Measurements from ENCODE around the gene KCNJ18.
"Not testable (repeated sequence)": the region's sequence is repeated elsewhere in the genome, so short reads cannot be mapped to it uniquely, and the experiment has no call there.

The KCNJ18 gene

GRCh38 chr17:21701090-21701489 lies 8.8 kb downstream of the KCNJ18 start:
- no CpG with 5 or more reads among the region's 6 CpGs for WGBS (ENCODE audit: extremely low coverage, insufficient coverage, low lambda C conversion rate)
- H3K4ac ChIP-seq (ENCODE audit: low read depth, low read length), result not testable (repeated sequence)

GRCh38 chr17:21702029-21702428 lies 9.7 kb downstream of the KCNJ18 start:
- no CpG with 5 or more reads among the region's 8 CpGs for WGBS (ENCODE audit: extremely low coverage, insufficient coverage, low lambda C conversion rate)
- H3K4me1 ChIP-seq (ENCODE audit: control insufficient read depth, low read depth, low read length); H3K18ac ChIP-seq (ENCODE audit: low read length); H3K4me3 ChIP-seq (ENCODE audit: low read length); H2BK120ac ChIP-seq (ENCODE audit: low read depth, low read length); H3K36me3 ChIP-seq (ENCODE audit: control insufficient read depth, insufficient read depth, low read length); H3K4me2 ChIP-seq (ENCODE audit: low read length); H3K27me3 ChIP-seq (ENCODE audit: insufficient read depth, low read length, poor library complexity); H3K9ac ChIP-seq (ENCODE audit: low read length); H4K5ac ChIP-seq (ENCODE audit: low read length); H3K56ac ChIP-seq (ENCODE audit: low read length); H3K79me2 ChIP-seq (ENCODE audit: control insufficient read depth, insufficient read depth, low read length); H2AK5ac ChIP-seq (ENCODE audit: low read length); DNase-seq; H3K4ac ChIP-seq (ENCODE audit: low read depth, low read length); H2BK5ac ChIP-seq (ENCODE audit: low read length); H3K23ac ChIP-seq (ENCODE audit: low read length); H3K79me1 ChIP-seq (ENCODE audit: low read length); H3K27ac ChIP-seq (ENCODE audit: low read depth, low read length); H4K8ac ChIP-seq (ENCODE audit: low read depth, low read length); H2BK15ac ChIP-seq (replicated peaks; ENCODE audit: low read depth): not testable (repeated sequence)

More at GRCh38 chr17:21701090-21701489, 8.8 kb downstream of the KCNJ18 start:
- not testable (repeated sequence) for H2BK5ac ChIP-seq (ENCODE audit: low read length); H4K8ac ChIP-seq (ENCODE audit: low read depth, low read length); H3K4me3 ChIP-seq (ENCODE audit: low read length); H3K23ac ChIP-seq (ENCODE audit: low read length); H3K4me2 ChIP-seq (ENCODE audit: low read length); H3K56ac ChIP-seq (ENCODE audit: low read length); DNase-seq; H4K5ac ChIP-seq (ENCODE audit: low read length); H2AK5ac ChIP-seq (ENCODE audit: low read length); H3K79me1 ChIP-seq (ENCODE audit: low read length); H3K36me3 ChIP-seq (ENCODE audit: control insufficient read depth, insufficient read depth, low read length); H3K27ac ChIP-seq (ENCODE audit: low read depth, low read length); H3K27me3 ChIP-seq (ENCODE audit: insufficient read depth, low read length, poor library complexity); H2BK120ac ChIP-seq (ENCODE audit: low read depth, low read length); H3K79me2 ChIP-seq (ENCODE audit: control insufficient read depth, insufficient read depth, low read length); H3K18ac ChIP-seq (ENCODE audit: low read length); H3K4me1 ChIP-seq (ENCODE audit: control insufficient read depth, low read depth, low read length); H3K9ac ChIP-seq (ENCODE audit: low read length); H2BK15ac ChIP-seq (replicated peaks; ENCODE audit: low read depth)

- not testable (repeated sequence) for H3K27ac ChIP-seq (ENCODE audit: low read depth, low read length); H3K4me2 ChIP-seq (ENCODE audit: low read length); H3K27me3 ChIP-seq (ENCODE audit: insufficient read depth, low read length, poor library complexity); DNase-seq; H4K5ac ChIP-seq (ENCODE audit: low read length); H3K4me3 ChIP-seq (ENCODE audit: low read length); H3K23ac ChIP-seq (ENCODE audit: low read length); H2AK5ac ChIP-seq (ENCODE audit: low read length); H2BK5ac ChIP-seq (ENCODE audit: low read length); H3K79me2 ChIP-seq (ENCODE audit: control insufficient read depth, insufficient read depth, low read length); H3K79me1 ChIP-seq (ENCODE audit: low read length); H3K4ac ChIP-seq (ENCODE audit: low read depth, low read length); H2BK120ac ChIP-seq (ENCODE audit: low read depth, low read length); H2BK15ac ChIP-seq (replicated peaks; ENCODE audit: low read depth); H3K56ac ChIP-seq (ENCODE audit: low read length); H3K36me3 ChIP-seq (ENCODE audit: control insufficient read depth, insufficient read depth, low read length); H4K8ac ChIP-seq (ENCODE audit: low read depth, low read length); H3K18ac ChIP-seq (ENCODE audit: low read length); H3K9ac ChIP-seq (ENCODE audit: low read length); H3K4me1 ChIP-seq (ENCODE audit: control insufficient read depth, low read depth, low read length)
- WGBS (ENCODE audit: extremely low coverage, insufficient coverage, low lambda C conversion rate), result no CpG with 5 or more reads among the region's 22 CpGs
Measured at GRCh38 chr17:21702521-21702920, 10.2 kb downstream of the KCNJ18 start.

- no CpG with 5 or more reads among the region's 51 CpGs for WGBS (ENCODE audit: extremely low coverage, insufficient coverage, low lambda C conversion rate)
- not testable (repeated sequence) for H3K27me3 ChIP-seq (ENCODE audit: insufficient read depth, low read length, poor library complexity); H4K5ac ChIP-seq (ENCODE audit: low read length); H3K4me3 ChIP-seq (ENCODE audit: low read length); H3K23ac ChIP-seq (ENCODE audit: low read length); H2BK5ac ChIP-seq (ENCODE audit: low read length); H2BK15ac ChIP-seq (replicated peaks; ENCODE audit: low read depth); H3K79me2 ChIP-seq (ENCODE audit: control insufficient read depth, insufficient read depth, low read length); H3K4me2 ChIP-seq (ENCODE audit: low read length); H3K18ac ChIP-seq (ENCODE audit: low read length); H3K4me1 ChIP-seq (ENCODE audit: control insufficient read depth, low read depth, low read length); H3K79me1 ChIP-seq (ENCODE audit: low read length); DNase-seq; H3K4ac ChIP-seq (ENCODE audit: low read depth, low read length); H2AK5ac ChIP-seq (ENCODE audit: low read length); H4K8ac ChIP-seq (ENCODE audit: low read depth, low read length); H3K27ac ChIP-seq (ENCODE audit: low read depth, low read length); H3K36me3 ChIP-seq (ENCODE audit: control insufficient read depth, insufficient read depth, low read length); H3K56ac ChIP-seq (ENCODE audit: low read length); H2BK120ac ChIP-seq (ENCODE audit: low read depth, low read length); H3K9ac ChIP-seq (ENCODE audit: low read length)
Measured at GRCh38 chr17:21702940-21703640, 10.8 kb downstream of the KCNJ18 start.

- not testable (repeated sequence) for H3K27ac ChIP-seq (ENCODE audit: low read depth, low read length); H2BK5ac ChIP-seq (ENCODE audit: low read length); H3K4me3 ChIP-seq (ENCODE audit: low read length); H3K36me3 ChIP-seq (ENCODE audit: control insufficient read depth, insufficient read depth, low read length); H2AK5ac ChIP-seq (ENCODE audit: low read length); H4K5ac ChIP-seq (ENCODE audit: low read length); H3K27me3 ChIP-seq (ENCODE audit: insufficient read depth, low read length, poor library complexity); DNase-seq; H3K4me2 ChIP-seq (ENCODE audit: low read length); H3K18ac ChIP-seq (ENCODE audit: low read length); H3K79me1 ChIP-seq (ENCODE audit: low read length); H3K9ac ChIP-seq (ENCODE audit: low read length); H3K23ac ChIP-seq (ENCODE audit: low read length); H3K56ac ChIP-seq (ENCODE audit: low read length); H4K8ac ChIP-seq (ENCODE audit: low read depth, low read length); H3K4ac ChIP-seq (ENCODE audit: low read depth, low read length); H2BK15ac ChIP-seq (replicated peaks; ENCODE audit: low read depth); H3K4me1 ChIP-seq (ENCODE audit: control insufficient read depth, low read depth, low read length); H2BK120ac ChIP-seq (ENCODE audit: low read depth, low read length); H3K79me2 ChIP-seq (ENCODE audit: control insufficient read depth, insufficient read depth, low read length)
- WGBS (ENCODE audit: extremely low coverage, insufficient coverage, low lambda C conversion rate), result no CpG with 5 or more reads among the region's 35 CpGs
Measured at GRCh38 chr17:21703891-21704872, 11.9 kb downstream of the KCNJ18 start.

Measured in mesendoderm (in vitro differentiated cells).